ENCODE measurements around the gene ATP6V1C2.
A peak's percentile ranks its signal among the peaks of the same experiment; 100 is the strongest.
"Not testable (repeated sequence)": the region's sequence is repeated elsewhere in the genome, so short reads cannot be mapped to it uniquely, and the experiment has no call there.

Gene ATP6V1C2

GRCh38 chr2:10814571-10815331 is 93.3 kb downstream of the ATP6V1C2 start:
- DNase-seq: no peak

- no peak for DNase-seq
These were observed 96.0 kb downstream of the ATP6V1C2 start for GRCh38 chr2:10817413-10817812.

GRCh38 chr2:10818305-10818704 is 96.9 kb downstream of the ATP6V1C2 start:
- DNase-seq: not testable (repeated sequence)

- no peak for DNase-seq
These were observed 97.6 kb downstream of the ATP6V1C2 start for GRCh38 chr2:10818984-10819383.

- DNase-seq: no peak
These were observed 98.4 kb downstream of the ATP6V1C2 start for GRCh38 chr2:10819714-10820314.

- no peak for DNase-seq
These were observed 99.1 kb downstream of the ATP6V1C2 start for GRCh38 chr2:10820562-10820961.

- DNase-seq: no peak
These were observed 99.7 kb downstream of the ATP6V1C2 start for GRCh38 chr2:10820978-10821695.

- DNase-seq: no peak
These were observed 102.8 kb downstream of the ATP6V1C2 start for GRCh38 chr2:10824191-10824590.

GRCh38 chr2:10826026-10826425 is 104.6 kb downstream of the ATP6V1C2 start:
- no peak for DNase-seq

- no peak for DNase-seq
These were observed 105.2 kb downstream of the ATP6V1C2 start for GRCh38 chr2:10826625-10827024.

GRCh38 chr2:10828346-10828745 is 106.9 kb downstream of the ATP6V1C2 start:
- no peak for DNase-seq

- DNase-seq: no peak
These were observed 107.9 kb downstream of the ATP6V1C2 start for GRCh38 chr2:10829299-10829698.

- no peak for DNase-seq
These were observed 108.8 kb downstream of the ATP6V1C2 start for GRCh38 chr2:10830203-10830602.

- DNase-seq: no peak
These were observed 109.4 kb downstream of the ATP6V1C2 start for GRCh38 chr2:10830641-10831399.

- no peak for DNase-seq
These were observed 110.1 kb downstream of the ATP6V1C2 start for GRCh38 chr2:10831400-10831985.

GRCh38 chr2:10832203-10832936 is 110.9 kb downstream of the ATP6V1C2 start:
- DNase-seq: peak; percentile 84

GRCh38 chr2:10833021-10833420 is 111.6 kb downstream of the ATP6V1C2 start:
- DNase-seq: no peak

- no peak for DNase-seq
These were observed 112.7 kb downstream of the ATP6V1C2 start for GRCh38 chr2:10834068-10834655.
